Neural cell (in vitro differentiated cells): ENCODE measurements around the gene UBXN2A. TPM values are rescaled to one million over a fixed set of nuclear protein-coding genes. Genes with fewer than 3 reads are reported as not detected.

Experiments used
- H2AFZ ChIP-seq: fragments of 200-600, 300-800 bp; sonication (generic), shearing (Covaris generic); 2 replicates; pipeline ENCODE4 v1.6.0; 2014; ENCODE audit warnings: low read depth, mild to moderate bottlenecking, antibody characterized with exemption, low read length, moderate library complexity
- H3F3A ChIP-seq: fragments of 200-600 bp; shearing (Covaris generic); 2 replicates; pipeline ENCODE4 v1.6.1; 2016; ENCODE audit warnings: mild to moderate bottlenecking, moderate library complexity, mixed read lengths, antibody characterized with exemption, low read length; ENCODE audit not compliant: insufficient read depth, poor library complexity, severe bottlenecking
- H3K27ac ChIP-seq: fragments of 200-600, 300-800 bp; sonication (generic), shearing (Covaris generic); 2 replicates; pipeline ENCODE4 v1.5.1; 2014; ENCODE audit warnings: mild to moderate bottlenecking, low read length, moderate library complexity
- H3K27me3 ChIP-seq: fragments of 300-800, 200-600 bp; sonication (generic), shearing (Covaris generic); 2 replicates; pipeline ENCODE4 v1.6.0; 2014; ENCODE audit warnings: mild to moderate bottlenecking, low read depth, low read length, moderate library complexity; ENCODE audit not compliant: insufficient read depth
- H3K36me3 ChIP-seq: fragments of 300-800, 200-600 bp; sonication (generic), shearing (Covaris generic); 2 replicates; pipeline ENCODE4 v1.5.1; 2014; ENCODE audit warnings: mild to moderate bottlenecking, antibody characterized with exemption, low read length, moderate library complexity; ENCODE audit not compliant: insufficient read depth
- H3K4me2 ChIP-seq: fragments of 300-800, 200-600 bp; sonication (generic), shearing (Covaris generic); 2 replicates; pipeline ENCODE4 v1.6.0; 2014; ENCODE audit warnings: mild to moderate bottlenecking, low read length
- H3K4me3 ChIP-seq: fragments of 300-800, 200-600 bp; sonication (generic), shearing (Covaris generic); 2 replicates; pipeline ENCODE4 v1.5.1; 2014; ENCODE audit warnings: mild to moderate bottlenecking, low read length, moderate library complexity
- H3K79me2 ChIP-seq: fragments of 200-600 bp; shearing (Covaris generic); replicated peaks from 2 replicates; pipeline ENCODE4 v1.6.0; 2014; ENCODE audit warnings: mild to moderate bottlenecking, low read length, moderate library complexity; ENCODE audit not compliant: insufficient read depth
- H3K9ac ChIP-seq: fragments of 300-800, 200-600 bp; sonication (generic), shearing (Covaris generic); 2 replicates; pipeline ENCODE4 v1.6.1; 2016; ENCODE audit warnings: mild to moderate bottlenecking, low read length, mixed read lengths
- H3K9me2 ChIP-seq: fragments of 200-600 bp; shearing (Covaris generic); 2 replicates; pipeline ENCODE4 v1.6.1; 2016; ENCODE audit warnings: mild to moderate bottlenecking, low read length, mixed read lengths; ENCODE audit not compliant: insufficient read depth
- H3K9me3 ChIP-seq: fragments of 200-600, 300-800 bp; sonication (generic), shearing (Covaris generic); 2 replicates; pipeline ENCODE4 v1.6.1; 2016; ENCODE audit warnings: mild to moderate bottlenecking, mixed run types, low read length, moderate library complexity, mixed read lengths
- H4K20me1 ChIP-seq: fragments of 200-600 bp; shearing (Covaris generic); 2 replicates; pipeline ENCODE4 v1.6.1; 2016; ENCODE audit warnings: mild to moderate bottlenecking, mixed run types; ENCODE audit not compliant: insufficient read depth
- EP300 ChIP-seq: fragments of 450-650 bp; conservative IDR thresholded peaks from 2 replicates; pipeline ENCODE4 v1.6.1; 2014; ENCODE audit warnings: antibody characterized with exemption, mild to moderate bottlenecking, moderate library complexity; ENCODE audit not compliant: poor library complexity, severe bottlenecking
- EZH2 ChIP-seq: fragments of 200-600, 300-800 bp; shearing (Covaris generic), sonication (generic); IDR thresholded peaks from 2 replicates; pipeline ENCODE4 v1.6.1; 2014; ENCODE audit warnings: antibody characterized with exemption, low read length, borderline replicate concordance, mild to moderate bottlenecking; ENCODE audit not compliant: insufficient read depth, poor library complexity, severe bottlenecking
- MXI1 ChIP-seq: fragments of 450-650 bp; conservative IDR thresholded peaks from 2 replicates; pipeline ENCODE4 v1.6.1; 2014; ENCODE audit warnings: antibody characterized with exemption, mild to moderate bottlenecking; ENCODE audit not compliant: poor library complexity, severe bottlenecking
- POLR2AphosphoS5 ChIP-seq: IDR thresholded peaks from 2 replicates; pipeline ENCODE4 v1.6.1; 2012
- RAD21 ChIP-seq: fragments of 450-650 bp; conservative IDR thresholded peaks from 2 replicates; pipeline ENCODE4 v1.6.1; 2014; ENCODE audit warnings: antibody characterized with exemption, mild to moderate bottlenecking, moderate library complexity
- SMC3 ChIP-seq: fragments of 450-650 bp; conservative IDR thresholded peaks from 2 replicates; pipeline ENCODE4 v1.6.1; 2014; ENCODE audit warnings: antibody characterized with exemption, mild to moderate bottlenecking, moderate library complexity; ENCODE audit not compliant: poor library complexity
- TAF1 ChIP-seq: IDR thresholded peaks from 2 replicates; pipeline ENCODE4 v1.6.1; 2012; ENCODE audit warnings: low read depth
- polyA plus RNA-seq: library from polyadenylated mRNA; depleted of rRNA; stranded (reverse); fragments of >200 nt; gene quantifications from 2 replicates; pipeline ENCODE4 v1.2.3, GENCODE V29; 2014
- TF ChIP-seq, protein P1 (sequence below): IDR thresholded peaks from 2 replicates; pipeline ENCODE4 v1.6.1; 2012; ENCODE audit warnings: borderline replicate concordance
- TF ChIP-seq, protein P2 (sequence below): fragments of 450-650 bp; IDR thresholded peaks from 2 replicates; pipeline ENCODE4 v1.5.1; 2014; ENCODE audit warnings: antibody characterized with exemption, mild to moderate bottlenecking, moderate library complexity; ENCODE audit not compliant: poor library complexity, severe bottlenecking

Gene UBXN2A
- polyA plus RNA-seq, 1 donor from 2014 or later, result 11.0 TPM

DNA sequence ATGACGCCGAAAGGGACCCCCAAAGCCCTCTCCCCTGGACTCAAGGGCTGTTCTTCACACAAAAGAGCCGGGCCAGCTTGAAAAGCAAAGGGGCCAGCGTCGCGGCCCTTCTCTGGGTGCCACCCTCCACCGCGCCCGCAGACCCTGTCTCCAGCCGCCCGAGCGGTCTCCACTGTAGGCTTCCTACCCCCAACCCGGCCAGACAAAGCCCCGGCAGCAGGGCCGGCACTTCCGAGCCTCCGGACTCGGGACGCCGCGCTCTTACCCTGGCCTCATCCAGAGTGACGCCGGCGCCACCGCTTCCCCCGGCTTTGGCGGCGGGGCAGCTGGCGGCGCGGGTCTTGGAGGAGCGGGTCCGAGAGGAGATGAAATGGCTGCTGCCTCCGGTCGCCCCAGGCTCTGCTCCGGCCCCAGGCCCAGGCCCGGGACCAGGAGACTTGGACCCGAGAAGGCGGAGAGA, 13.9 kb upstream of the UBXN2A start:
- peaks cover 59% of the 10 kb centered on the region for H3K79me2 ChIP-seq
- peak overlapping the region; percentile 99 for H2AFZ ChIP-seq

DNA sequence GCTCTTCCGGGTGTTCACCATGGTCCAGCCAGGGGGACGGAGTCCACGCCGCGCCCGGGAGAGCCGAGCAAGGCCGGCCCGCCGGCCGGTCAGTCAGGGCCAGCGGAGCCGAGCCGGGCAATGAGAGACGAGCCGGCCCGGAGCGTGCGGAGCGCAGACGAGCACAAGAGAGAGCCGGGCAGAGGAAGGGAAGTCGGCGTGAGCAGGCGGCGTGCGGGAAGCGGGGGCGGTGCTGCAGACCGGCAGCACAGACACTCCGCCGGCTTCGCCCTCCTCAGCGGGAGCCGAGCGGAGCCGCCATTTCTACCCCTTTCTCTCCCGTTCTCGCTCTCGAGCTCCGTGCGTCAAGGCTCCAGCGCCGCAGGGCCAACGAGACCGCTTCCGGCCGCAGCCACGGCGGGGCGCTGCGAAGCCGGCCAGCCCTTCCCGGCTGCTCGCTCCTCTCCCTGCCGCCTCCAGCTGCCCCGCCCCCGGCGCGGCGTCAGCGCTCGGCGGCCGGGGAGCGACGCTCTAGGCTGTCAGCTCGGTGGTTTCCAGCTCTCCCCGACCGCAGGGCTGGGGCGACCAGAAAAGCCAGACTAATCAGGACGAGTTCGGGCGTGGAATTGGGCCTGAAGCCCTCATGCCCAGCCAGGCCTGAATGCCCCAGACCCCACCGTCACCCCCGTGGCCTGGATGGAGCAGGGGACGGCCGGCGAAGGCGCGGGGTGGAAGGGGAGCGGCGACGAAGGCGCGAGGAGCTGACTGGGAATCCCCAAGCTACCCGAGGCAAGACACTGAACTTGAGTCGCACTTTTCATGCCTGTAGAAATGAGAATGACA, 13.3 kb upstream of the UBXN2A start, which contains the start of gene ATAD2B:
ATAD2B (minus strand) TSS at position 374 of the 822 bp plus-strand sequence; CDS start at position 21, 353 bp downstream.
- no peaks in the 10 kb centered on the region for H3K9me2 ChIP-seq
- peak within 1 kb of the TSS; percentile 98 for H3K9ac ChIP-seq
- peak within 1 kb of the TSS; percentile 99 for H2AFZ ChIP-seq
- no peaks in the 10 kb centered on the region for H3F3A ChIP-seq
- peak within 1 kb of the TSS; percentile 96 for H3K27ac ChIP-seq
- peaks cover 53% of the 10 kb centered on the region for H3K79me2 ChIP-seq
- TF ChIP-seq EZH2 (no peak), MXI1 (peak; percentile 84), TAF1 (peak; percentile 77), SMC3 (peak; percentile 84), RAD21 (peak; percentile 84), EP300 (peak; percentile 64), POLR2AphosphoS5 (peak; percentile 95)
- TF ChIP-seq, protein P1, sequence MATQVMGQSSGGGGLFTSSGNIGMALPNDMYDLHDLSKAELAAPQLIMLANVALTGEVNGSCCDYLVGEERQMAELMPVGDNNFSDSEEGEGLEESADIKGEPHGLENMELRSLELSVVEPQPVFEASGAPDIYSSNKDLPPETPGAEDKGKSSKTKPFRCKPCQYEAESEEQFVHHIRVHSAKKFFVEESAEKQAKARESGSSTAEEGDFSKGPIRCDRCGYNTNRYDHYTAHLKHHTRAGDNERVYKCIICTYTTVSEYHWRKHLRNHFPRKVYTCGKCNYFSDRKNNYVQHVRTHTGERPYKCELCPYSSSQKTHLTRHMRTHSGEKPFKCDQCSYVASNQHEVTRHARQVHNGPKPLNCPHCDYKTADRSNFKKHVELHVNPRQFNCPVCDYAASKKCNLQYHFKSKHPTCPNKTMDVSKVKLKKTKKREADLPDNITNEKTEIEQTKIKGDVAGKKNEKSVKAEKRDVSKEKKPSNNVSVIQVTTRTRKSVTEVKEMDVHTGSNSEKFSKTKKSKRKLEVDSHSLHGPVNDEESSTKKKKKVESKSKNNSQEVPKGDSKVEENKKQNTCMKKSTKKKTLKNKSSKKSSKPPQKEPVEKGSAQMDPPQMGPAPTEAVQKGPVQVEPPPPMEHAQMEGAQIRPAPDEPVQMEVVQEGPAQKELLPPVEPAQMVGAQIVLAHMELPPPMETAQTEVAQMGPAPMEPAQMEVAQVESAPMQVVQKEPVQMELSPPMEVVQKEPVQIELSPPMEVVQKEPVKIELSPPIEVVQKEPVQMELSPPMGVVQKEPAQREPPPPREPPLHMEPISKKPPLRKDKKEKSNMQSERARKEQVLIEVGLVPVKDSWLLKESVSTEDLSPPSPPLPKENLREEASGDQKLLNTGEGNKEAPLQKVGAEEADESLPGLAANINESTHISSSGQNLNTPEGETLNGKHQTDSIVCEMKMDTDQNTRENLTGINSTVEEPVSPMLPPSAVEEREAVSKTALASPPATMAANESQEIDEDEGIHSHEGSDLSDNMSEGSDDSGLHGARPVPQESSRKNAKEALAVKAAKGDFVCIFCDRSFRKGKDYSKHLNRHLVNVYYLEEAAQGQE, result peak; percentile 24
- TF ChIP-seq, protein P2, sequence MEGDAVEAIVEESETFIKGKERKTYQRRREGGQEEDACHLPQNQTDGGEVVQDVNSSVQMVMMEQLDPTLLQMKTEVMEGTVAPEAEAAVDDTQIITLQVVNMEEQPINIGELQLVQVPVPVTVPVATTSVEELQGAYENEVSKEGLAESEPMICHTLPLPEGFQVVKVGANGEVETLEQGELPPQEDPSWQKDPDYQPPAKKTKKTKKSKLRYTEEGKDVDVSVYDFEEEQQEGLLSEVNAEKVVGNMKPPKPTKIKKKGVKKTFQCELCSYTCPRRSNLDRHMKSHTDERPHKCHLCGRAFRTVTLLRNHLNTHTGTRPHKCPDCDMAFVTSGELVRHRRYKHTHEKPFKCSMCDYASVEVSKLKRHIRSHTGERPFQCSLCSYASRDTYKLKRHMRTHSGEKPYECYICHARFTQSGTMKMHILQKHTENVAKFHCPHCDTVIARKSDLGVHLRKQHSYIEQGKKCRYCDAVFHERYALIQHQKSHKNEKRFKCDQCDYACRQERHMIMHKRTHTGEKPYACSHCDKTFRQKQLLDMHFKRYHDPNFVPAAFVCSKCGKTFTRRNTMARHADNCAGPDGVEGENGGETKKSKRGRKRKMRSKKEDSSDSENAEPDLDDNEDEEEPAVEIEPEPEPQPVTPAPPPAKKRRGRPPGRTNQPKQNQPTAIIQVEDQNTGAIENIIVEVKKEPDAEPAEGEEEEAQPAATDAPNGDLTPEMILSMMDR, result peak; percentile 99
- no peaks in the 10 kb centered on the region for H3K9me3 ChIP-seq
- peak within 1 kb of the TSS; percentile 99 for H3K4me3 ChIP-seq
- peaks cover 3% of the 10 kb centered on the region for H4K20me1 ChIP-seq
- H3K4me2 ChIP-seq, result peak within 1 kb of the TSS; percentile 86
- H3K36me3 ChIP-seq, result no peaks in the 10 kb centered on the region
- H3K27me3 ChIP-seq, result no peaks in the 10 kb centered on the region

More for the DNA sequence above, 13.9 kb upstream of the UBXN2A start:
- TF ChIP-seq TAF1, result no peak
- TF ChIP-seq POLR2AphosphoS5, result no peak
- TF ChIP-seq SMC3, result no peak
- H3K27me3 ChIP-seq, result no peaks in the 10 kb centered on the region
- no peaks in the 10 kb centered on the region for H3K9me2 ChIP-seq
- H3K4me3 ChIP-seq, result peak overlapping the region; percentile 99
- no peaks in the 10 kb centered on the region for H3K36me3 ChIP-seq
- H3K9me3 ChIP-seq, result no peaks in the 10 kb centered on the region
- H3K4me2 ChIP-seq, result peak overlapping the region; percentile 86
- peak overlapping the region; percentile 98 for H3K9ac ChIP-seq
- peaks cover 3% of the 10 kb centered on the region for H4K20me1 ChIP-seq
- peak overlapping the region; percentile 96 for H3K27ac ChIP-seq
- H3F3A ChIP-seq, result no peaks in the 10 kb centered on the region
